ENCODE results near the gene CCDC146. TPM values are rescaled to one million over a fixed set of nuclear protein-coding genes. Genes with fewer than 3 reads are reported as not detected.

Gene CCDC146
- total and polyA plus RNA-seq, 10 donors = 4.1 to 21.3 (median 10.9) TPM

- Histone ChIP-seq H3K4me1 (peaks cover 0 to 12% (median 0%) of the 10 kb centered on the region in 6 donors), H3K27ac (no peak overlapping the region), H3K4me3 (no peak overlapping the region), H3K36me3 (no peaks in the 10 kb centered on the region), H3K27me3 (replicated peaks in 1 of 7) (no peaks in the 10 kb centered on the region), H3K9me3 (no peaks in the 10 kb centered on the region)
- DNase-seq = no peak
- 59 to 82% (median 64%) methylated on average over 4 of the region's 4 CpGs for WGBS, 5 donors
- TF ChIP-seq, protein P1, sequence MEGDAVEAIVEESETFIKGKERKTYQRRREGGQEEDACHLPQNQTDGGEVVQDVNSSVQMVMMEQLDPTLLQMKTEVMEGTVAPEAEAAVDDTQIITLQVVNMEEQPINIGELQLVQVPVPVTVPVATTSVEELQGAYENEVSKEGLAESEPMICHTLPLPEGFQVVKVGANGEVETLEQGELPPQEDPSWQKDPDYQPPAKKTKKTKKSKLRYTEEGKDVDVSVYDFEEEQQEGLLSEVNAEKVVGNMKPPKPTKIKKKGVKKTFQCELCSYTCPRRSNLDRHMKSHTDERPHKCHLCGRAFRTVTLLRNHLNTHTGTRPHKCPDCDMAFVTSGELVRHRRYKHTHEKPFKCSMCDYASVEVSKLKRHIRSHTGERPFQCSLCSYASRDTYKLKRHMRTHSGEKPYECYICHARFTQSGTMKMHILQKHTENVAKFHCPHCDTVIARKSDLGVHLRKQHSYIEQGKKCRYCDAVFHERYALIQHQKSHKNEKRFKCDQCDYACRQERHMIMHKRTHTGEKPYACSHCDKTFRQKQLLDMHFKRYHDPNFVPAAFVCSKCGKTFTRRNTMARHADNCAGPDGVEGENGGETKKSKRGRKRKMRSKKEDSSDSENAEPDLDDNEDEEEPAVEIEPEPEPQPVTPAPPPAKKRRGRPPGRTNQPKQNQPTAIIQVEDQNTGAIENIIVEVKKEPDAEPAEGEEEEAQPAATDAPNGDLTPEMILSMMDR (IDR thresholded peaks at IDR 0.05 in 8 of 11, conservative IDR thresholded peaks at IDR 0.05 in 3 of 11) = no peak
- TF ChIP-seq POLR2A (IDR thresholded peaks at IDR 0.05) = no peak
- TF ChIP-seq POLR2AphosphoS5 (IDR thresholded peaks at IDR 0.05) = no peak
- intact Hi-C loops (cut with DNase I; ENCODE audit: low total_unique reads) = no loop called here
These were observed 153.7 kb downstream of the CCDC146 start for GRCh38 chr7:77276120-77276519.

DNA sequence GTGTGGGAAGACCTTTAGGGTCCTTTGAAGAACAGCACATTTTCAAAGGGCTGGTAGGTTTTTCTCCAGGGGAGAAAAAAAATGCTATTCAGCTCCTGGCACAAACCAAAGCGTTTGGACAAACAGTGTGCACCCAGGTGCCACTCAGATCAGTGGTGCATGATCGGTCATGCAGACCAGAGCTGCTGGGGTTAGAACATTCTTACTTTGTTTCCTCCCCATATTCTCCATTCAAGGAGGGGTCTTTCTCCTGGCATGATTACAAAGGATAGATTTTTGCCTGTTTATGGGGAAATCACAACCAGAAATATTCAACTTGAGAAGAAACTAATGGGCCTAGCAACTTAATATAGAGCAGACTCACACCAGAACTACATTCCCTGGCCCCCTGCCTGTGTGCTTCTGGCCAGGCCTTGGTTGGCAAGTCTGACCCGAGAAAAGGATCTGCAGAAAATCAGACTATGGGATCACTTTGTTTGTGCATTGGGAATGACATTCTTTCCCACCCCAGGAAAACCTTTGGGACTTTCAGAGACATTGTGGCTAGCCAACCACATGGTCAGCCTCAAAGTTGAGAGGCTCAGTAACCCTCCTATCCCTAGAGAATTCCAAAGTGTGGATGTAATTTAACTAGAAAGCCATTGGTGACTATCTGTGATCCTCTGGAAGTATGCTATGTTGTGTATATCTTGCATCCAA is 159.5 kb downstream of the CCDC146 start:
- Histone ChIP-seq H3K4me1 (peaks cover 0 to 17% (median 5%) of the 10 kb centered on the region in 6 donors), H3K9me3 (no peaks in the 10 kb centered on the region), H3K27ac (no peak overlapping the region), H3K27me3 (replicated peaks in 1 of 7) (no peaks in the 10 kb centered on the region), H3K36me3 (no peaks in the 10 kb centered on the region), H3K4me3 (no peak overlapping the region)
- DNase-seq = no peak
- WGBS, 5 donors = 65 to 84% (median 75%) methylated on average over 3 of the region's 3 CpGs
- intact Hi-C loops (cut with DNase I; ENCODE audit: low total_unique reads) = no loop called here
- TF ChIP-seq, protein P1 (IDR thresholded peaks at IDR 0.05 in 8 of 11, conservative IDR thresholded peaks at IDR 0.05 in 3 of 11) = no peak
- no peak for TF ChIP-seq POLR2A (IDR thresholded peaks at IDR 0.05)
- TF ChIP-seq POLR2AphosphoS5 (IDR thresholded peaks at IDR 0.05) = no peak

DNA sequence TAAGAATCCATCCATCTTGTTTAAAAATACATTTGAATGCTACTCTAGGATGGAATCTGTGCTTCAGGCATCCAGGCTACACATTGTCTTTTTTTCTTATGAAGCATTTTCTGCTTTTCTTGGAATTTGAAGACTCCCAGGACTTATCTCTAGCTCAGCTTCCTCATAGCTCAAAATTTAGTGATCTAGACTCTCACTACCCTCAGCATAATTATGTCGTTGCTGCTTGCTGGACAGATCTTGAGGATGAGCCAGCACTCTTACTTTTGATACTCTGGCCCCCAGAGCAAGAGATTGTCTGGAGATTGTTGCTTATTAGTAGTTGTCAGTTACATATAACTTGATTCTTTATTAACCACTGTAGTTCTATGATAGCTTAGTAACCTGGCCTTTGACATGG is 160.5 kb downstream of the CCDC146 start:
- no peaks in the 10 kb centered on the region for H3K9me3 ChIP-seq
- H3K36me3 ChIP-seq = peaks cover 0 to 8% (median 0%) of the 10 kb centered on the region in 6 donors
- H3K27me3 ChIP-seq (replicated peaks in 1 of 7) = no peaks in the 10 kb centered on the region
- H3K27ac ChIP-seq = no peak overlapping the region
- no peak for DNase-seq
- TF ChIP-seq POLR2AphosphoS5 (IDR thresholded peaks at IDR 0.05) (no peak), POLR2A (IDR thresholded peaks at IDR 0.05) (no peak)
- TF ChIP-seq, protein P1 (IDR thresholded peaks at IDR 0.05 in 8 of 11, conservative IDR thresholded peaks at IDR 0.05 in 3 of 11) = no peak
- WGBS, 5 donors = 57 to 77% (median 72%) methylated on average over 1 of the region's 1 CpG
- peaks cover 0 to 17% (median 5%) of the 10 kb centered on the region in 6 donors for H3K4me1 ChIP-seq
- intact Hi-C loops (cut with DNase I; ENCODE audit: low total_unique reads) = no loop called here
- no peak overlapping the region for H3K4me3 ChIP-seq

- intact Hi-C loops (cut with DNase I; ENCODE audit: low total_unique reads) = no loop called here
- TF ChIP-seq POLR2A (IDR thresholded peaks at IDR 0.05) (no peak), POLR2AphosphoS5 (IDR thresholded peaks at IDR 0.05) (no peak)
- TF ChIP-seq, protein P1 (IDR thresholded peaks at IDR 0.05 in 8 of 11, conservative IDR thresholded peaks at IDR 0.05 in 3 of 11) = no peak
- Histone ChIP-seq H3K27me3 (replicated peaks in 1 of 7) (no peaks in the 10 kb centered on the region), H3K4me3 (no peak overlapping the region), H3K36me3 (peaks cover 0 to 14% (median 2%) of the 10 kb centered on the region in 6 donors), H3K27ac (no peak overlapping the region), H3K4me1 (peaks cover 0 to 24% (median 5%) of the 10 kb centered on the region in 6 donors), H3K9me3 (no peaks in the 10 kb centered on the region)
- no peak for DNase-seq
- 81 to 94% (median 90%) methylated on average over 4 of the region's 4 CpGs for WGBS, 5 donors
These were observed 161.6 kb downstream of the CCDC146 start for GRCh38 chr7:77284005-77284404.

All from spleen (tissue), 11 donors.